Subcutaneous abdominal adipose tissue (tissue), 5 donors: Measurements from ENCODE around the gene RFK.
"Not testable (repeated sequence)": the region's sequence is repeated elsewhere in the genome, so short reads cannot be mapped to it uniquely, and the experiment has no call there.

ENCODE experiments used
- H3K27ac ChIP-seq: one replicate; pipeline ENCODE4 v1.7.0; 2013; ENCODE audit warnings: low read depth, mild to moderate bottlenecking, inconsistent platforms, low read length, moderate library complexity
- H3K27me3 ChIP-seq, 5 donors: one replicate each; pipeline ENCODE4 v1.7.0; 2013; ENCODE audit warnings: low read length in 5 of 5, inconsistent platforms in 1 of 5; ENCODE audit not compliant: control insufficient read depth in 5 of 5, insufficient read depth in 4 of 5
- H3K36me3 ChIP-seq, 5 donors: one replicate each; pipeline ENCODE4 v1.7.0; 2013; ENCODE audit warnings: low read length in 5 of 5; ENCODE audit not compliant: control insufficient read depth in 5 of 5, insufficient read depth in 5 of 5
- H3K4me1 ChIP-seq, 5 donors: one replicate each; pipeline ENCODE4 v1.7.0; 2013; ENCODE audit warnings: low read length in 5 of 5, mild to moderate bottlenecking in 3 of 5, moderate library complexity in 1 of 5; ENCODE audit not compliant: control insufficient read depth in 5 of 5, insufficient read depth in 5 of 5
- H3K4me3 ChIP-seq, 5 donors: one replicate each; pipeline ENCODE4 v1.7.0; 2013; ENCODE audit warnings: low read length in 5 of 5, low read depth in 1 of 5
- H3K9ac ChIP-seq, 5 donors: one replicate each; pipeline ENCODE4 v1.7.0; 2013; ENCODE audit warnings: low read length in 5 of 5, mild to moderate bottlenecking in 4 of 5, moderate library complexity in 3 of 5
- H3K9me3 ChIP-seq, 5 donors: one replicate each; pipeline ENCODE4 v1.7.0; 2013; ENCODE audit warnings: low read length in 5 of 5; ENCODE audit not compliant: control insufficient read depth in 5 of 5
- donor health status: healthy.
- donor health status: healthy.
- donor health status: healthy.
- donor health status: healthy.
- donor health status: healthy.

Gene RFK

DNA sequence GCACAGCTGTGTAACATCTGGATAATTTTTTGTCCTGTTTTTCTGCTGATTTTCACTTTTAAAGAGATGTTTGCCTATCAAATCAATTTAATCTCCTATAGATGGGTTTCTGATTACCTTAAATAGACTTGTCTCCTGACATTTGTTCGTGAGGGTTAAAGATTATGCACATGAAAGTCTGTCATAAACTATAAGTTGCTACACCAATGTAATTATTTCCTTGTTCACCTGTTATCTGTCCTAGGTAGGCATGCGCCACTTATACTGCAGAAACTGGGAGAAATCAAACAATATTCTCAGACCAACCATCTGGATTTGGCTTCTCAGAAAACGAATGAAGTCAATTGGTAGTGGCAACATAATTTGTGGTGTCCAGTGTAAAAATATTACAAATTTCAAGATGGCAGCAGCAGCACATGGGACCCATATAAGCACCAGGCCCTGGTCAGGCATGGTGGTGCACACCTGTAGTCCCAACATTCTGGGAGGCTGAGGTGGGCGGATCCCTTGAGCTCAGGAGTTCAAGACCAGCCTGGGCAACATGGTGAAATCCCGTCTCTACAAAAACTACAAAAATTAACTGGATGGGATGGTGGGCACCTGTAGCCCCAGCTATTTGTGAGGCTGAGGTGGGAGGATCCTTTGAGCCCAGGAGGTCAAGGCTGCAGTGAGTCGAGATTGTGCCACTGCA lies 20.3 kb downstream of the RFK start:
- Histone ChIP-seq H3K9ac (no peak overlapping the region), H3K27ac (no peak overlapping the region), H3K36me3 (no peaks in the 10 kb centered on the region), H3K27me3 (no peaks in the 10 kb centered on the region), H3K4me3 (no peak overlapping the region), H3K4me1 (peaks cover 9 to 19% (median 14%) of the 10 kb centered on the region in 5 donors), H3K9me3 (no peaks in the 10 kb centered on the region)

DNA sequence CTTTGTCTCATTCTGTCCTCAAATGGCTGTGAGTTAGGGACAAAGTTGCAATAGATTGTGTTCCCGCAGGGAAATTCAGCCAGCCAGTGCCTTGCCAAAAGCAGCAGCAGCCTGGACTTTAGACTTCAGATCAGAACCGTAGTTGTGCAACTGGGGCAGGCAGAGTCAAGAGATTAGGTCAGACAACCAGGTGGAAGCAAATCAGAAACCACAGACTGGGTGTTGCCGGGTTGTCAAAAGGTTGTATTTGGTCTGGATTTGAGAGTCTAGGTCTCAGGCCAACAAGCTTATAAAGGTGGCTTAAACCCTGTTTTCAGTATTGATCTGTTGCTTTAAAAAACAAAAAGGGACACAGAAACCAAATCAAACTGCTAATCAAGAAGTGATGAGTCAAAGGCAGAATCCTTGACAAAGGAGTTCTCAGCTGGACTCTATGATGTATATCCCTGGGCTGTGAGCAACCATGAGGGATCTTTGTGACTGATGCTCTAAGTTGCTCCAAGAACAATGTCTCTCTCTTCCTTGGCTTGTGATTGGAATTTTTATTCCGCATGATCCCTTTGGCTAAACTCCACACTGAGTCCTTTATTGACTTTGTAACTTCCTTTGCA lies 20.9 kb downstream of the RFK start:
- no peak overlapping the region for H3K27ac ChIP-seq
- peaks cover 9 to 19% (median 14%) of the 10 kb centered on the region in 5 donors for H3K4me1 ChIP-seq
- no peaks in the 10 kb centered on the region for H3K36me3 ChIP-seq
- no peak overlapping the region for H3K9ac ChIP-seq
- H3K4me3 ChIP-seq: no peak overlapping the region
- no peaks in the 10 kb centered on the region for H3K27me3 ChIP-seq
- H3K9me3 ChIP-seq: no peaks in the 10 kb centered on the region

DNA sequence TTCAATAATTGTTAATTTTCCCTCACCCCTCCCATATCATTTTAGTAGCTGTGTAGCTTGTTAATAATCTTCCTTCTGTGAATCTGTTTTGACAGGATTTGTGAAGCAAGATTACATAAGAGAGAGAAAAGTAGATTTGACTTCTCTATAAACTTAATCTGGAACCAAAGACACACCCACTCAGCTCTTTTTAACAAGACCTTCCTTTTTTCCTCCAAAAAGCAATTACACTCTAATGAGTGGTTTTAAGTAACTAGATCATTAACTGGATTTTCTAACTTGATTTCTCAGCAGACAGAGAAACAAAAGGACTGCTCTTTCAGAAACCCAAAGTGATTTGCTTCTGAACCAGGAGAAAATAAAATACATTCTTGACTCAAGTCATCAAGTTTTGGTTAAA lies 21.9 kb downstream of the RFK start:
- Histone ChIP-seq H3K4me3 (no peak overlapping the region), H3K9ac (no peak overlapping the region), H3K36me3 (no peaks in the 10 kb centered on the region), H3K27ac (no peak overlapping the region), H3K4me1 (peaks cover 9 to 19% (median 14%) of the 10 kb centered on the region in 5 donors), H3K9me3 (no peaks in the 10 kb centered on the region), H3K27me3 (no peaks in the 10 kb centered on the region)

DNA sequence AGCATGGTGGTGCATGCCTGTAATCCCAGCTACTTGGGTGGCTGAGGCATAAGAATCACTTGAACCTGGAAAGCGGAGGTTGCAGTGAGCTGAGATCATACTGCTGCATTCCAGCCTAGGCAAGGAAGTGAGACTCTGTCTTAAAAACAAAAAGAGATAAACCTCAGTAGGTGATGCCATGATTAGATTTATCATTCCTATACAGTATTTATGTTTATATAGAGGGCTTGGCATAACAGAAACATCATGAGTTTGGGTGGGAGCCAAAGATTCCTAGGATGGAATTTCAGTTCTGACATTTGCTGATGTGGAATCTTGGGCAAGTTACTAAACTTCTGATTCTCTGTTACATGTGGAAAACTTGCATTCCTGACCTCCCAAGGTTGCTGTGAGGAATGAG lies 22.3 kb downstream of the RFK start:
- H3K27ac ChIP-seq: no peak overlapping the region

DNA sequence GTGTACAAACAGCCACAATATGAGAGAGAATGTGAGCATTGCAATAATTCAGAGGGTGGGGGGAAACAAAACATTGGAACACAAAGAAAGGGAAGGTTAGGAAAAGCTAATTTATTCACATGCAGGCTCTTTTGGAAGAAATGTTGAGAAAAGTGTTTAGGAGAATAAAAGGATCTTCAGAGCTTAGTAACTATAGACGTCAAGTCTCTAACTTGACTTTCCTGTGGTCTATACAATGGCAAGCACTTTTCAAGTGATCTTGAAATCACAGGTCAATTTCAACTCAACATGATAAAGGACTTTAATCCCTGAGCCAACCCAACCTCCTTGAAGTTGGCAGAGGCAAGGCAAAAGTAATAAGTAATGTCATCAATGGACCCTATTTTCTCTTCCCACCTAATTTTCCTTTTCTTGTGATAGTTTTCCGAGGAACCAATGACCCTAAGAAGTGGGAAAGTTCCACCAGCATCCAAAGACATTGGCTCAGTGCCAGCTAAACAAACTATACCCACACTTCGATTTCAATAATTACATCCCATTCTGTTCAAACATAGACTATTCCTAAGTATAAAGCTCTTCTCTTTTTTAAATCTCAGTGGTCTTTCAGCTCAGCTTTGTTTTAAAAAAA lies 23.7 kb downstream of the RFK start:
- no peak overlapping the region for H3K27ac ChIP-seq
- H3K36me3 ChIP-seq: no peaks in the 10 kb centered on the region
- peaks cover 9 to 19% (median 14%) of the 10 kb centered on the region in 5 donors for H3K4me1 ChIP-seq
- H3K9ac ChIP-seq: no peak overlapping the region
- H3K9me3 ChIP-seq: no peaks in the 10 kb centered on the region
- no peak overlapping the region for H3K4me3 ChIP-seq
- no peaks in the 10 kb centered on the region for H3K27me3 ChIP-seq

More for the DNA sequence above, 22.3 kb downstream of the RFK start:
- H3K9me3 ChIP-seq: no peaks in the 10 kb centered on the region
- H3K4me3 ChIP-seq: no peak overlapping the region
- H3K9ac ChIP-seq: no peak overlapping the region
- H3K27me3 ChIP-seq: no peaks in the 10 kb centered on the region
- no peaks in the 10 kb centered on the region for H3K36me3 ChIP-seq
- peaks cover 9 to 19% (median 14%) of the 10 kb centered on the region in 5 donors for H3K4me1 ChIP-seq

DNA sequence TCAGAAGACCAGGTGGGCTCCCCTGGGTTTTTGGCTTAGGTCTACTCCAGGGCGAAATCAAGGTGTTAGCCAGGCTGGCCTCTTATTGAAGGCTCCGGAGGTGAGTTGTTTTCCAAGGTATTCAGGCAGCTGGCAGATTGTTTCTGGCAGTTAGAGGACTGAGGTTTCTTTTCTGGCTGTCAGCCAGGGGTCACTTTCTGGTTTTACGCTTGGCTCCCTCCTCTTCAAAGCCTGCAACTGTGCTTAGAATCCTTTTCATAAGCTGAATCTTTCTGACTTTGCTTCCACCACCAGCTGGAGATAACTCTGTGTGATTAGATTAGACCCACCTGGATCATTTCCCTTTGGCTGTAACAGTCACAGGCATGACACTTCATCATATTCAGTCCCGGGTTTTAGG lies 24.6 kb downstream of the RFK start:
- H3K36me3 ChIP-seq: no peaks in the 10 kb centered on the region
- H3K27ac ChIP-seq: no peak overlapping the region
- no peaks in the 10 kb centered on the region for H3K9me3 ChIP-seq
- peaks cover 5 to 14% (median 12%) of the 10 kb centered on the region in 5 donors for H3K4me1 ChIP-seq
- H3K4me3 ChIP-seq: no peak overlapping the region
- no peak overlapping the region for H3K9ac ChIP-seq
- no peaks in the 10 kb centered on the region for H3K27me3 ChIP-seq

DNA sequence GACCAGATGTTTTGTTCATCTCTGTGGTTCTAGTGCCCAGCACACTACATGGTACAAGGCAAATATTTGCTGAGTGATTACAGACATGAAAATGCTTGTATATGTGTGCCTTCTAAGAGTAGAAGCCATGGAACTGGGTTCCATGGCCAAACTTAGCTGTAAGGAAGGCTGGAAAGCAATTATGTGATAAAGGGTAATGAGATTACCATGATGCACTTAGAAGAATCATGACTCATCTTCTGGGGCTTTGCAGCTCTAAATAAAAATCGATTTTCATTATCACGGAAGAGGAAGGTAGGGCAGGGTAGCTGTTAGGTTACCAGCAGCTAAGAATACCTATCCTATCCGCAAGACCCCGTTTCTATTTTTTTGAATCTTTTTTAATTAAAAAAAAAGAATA lies 28.0 kb downstream of the RFK start:
- Histone ChIP-seq H3K9ac (no peak overlapping the region), H3K27me3 (no peaks in the 10 kb centered on the region), H3K4me3 (no peak overlapping the region), H3K4me1 (no peaks in the 10 kb centered on the region), H3K27ac (no peak overlapping the region), H3K36me3 (no peaks in the 10 kb centered on the region), H3K9me3 (no peaks in the 10 kb centered on the region)

DNA sequence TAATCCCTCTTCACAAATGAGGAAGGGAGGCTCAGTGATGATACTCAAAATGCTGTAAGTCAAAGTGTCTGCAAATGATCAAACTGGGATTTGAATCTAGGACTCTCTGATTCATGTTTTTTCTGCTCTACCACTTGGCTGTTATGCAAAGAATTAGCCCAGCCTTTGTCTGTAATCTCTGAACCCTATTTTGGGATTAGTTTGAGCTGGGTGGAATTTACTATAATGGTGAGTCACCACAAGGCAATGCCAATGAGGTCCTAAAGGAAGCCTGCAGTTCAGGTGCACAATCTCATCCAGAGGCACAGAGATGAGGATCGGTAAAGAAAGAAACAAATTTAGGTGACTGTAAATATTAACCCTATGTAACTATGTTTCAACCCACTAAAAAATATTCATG lies 29.2 kb downstream of the RFK start:
- no peak overlapping the region for H3K9ac ChIP-seq

DNA sequence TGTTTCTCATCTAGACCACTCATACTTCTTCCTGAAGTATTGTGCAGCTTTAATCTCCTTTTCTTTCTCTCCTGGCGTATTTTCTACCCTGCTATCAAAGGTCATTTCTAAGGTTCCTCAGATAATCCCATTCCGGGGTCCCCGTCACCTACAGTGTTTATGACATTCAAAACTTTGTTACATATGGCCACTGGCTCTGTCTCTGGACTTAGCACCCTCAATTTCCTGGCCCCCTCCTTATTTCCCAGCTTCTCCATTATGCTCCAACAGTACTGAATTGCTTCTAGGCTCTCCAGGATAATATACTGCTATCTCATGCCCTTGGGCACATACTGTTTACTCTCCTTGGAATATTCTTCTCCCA lies 31.2 kb downstream of the RFK start:
- Histone ChIP-seq H3K4me1 (no peaks in the 10 kb centered on the region), H3K27ac (no peak overlapping the region), H3K9ac (no peak overlapping the region), H3K36me3 (no peaks in the 10 kb centered on the region), H3K9me3 (no peaks in the 10 kb centered on the region), H3K27me3 (no peaks in the 10 kb centered on the region), H3K4me3 (no peak overlapping the region)

More for the DNA sequence above, 29.2 kb downstream of the RFK start:
- no peaks in the 10 kb centered on the region for H3K36me3 ChIP-seq
- H3K9me3 ChIP-seq: no peaks in the 10 kb centered on the region
- no peaks in the 10 kb centered on the region for H3K27me3 ChIP-seq
- H3K4me3 ChIP-seq: no peak overlapping the region
- no peaks in the 10 kb centered on the region for H3K4me1 ChIP-seq
- H3K27ac ChIP-seq: no peak overlapping the region

DNA sequence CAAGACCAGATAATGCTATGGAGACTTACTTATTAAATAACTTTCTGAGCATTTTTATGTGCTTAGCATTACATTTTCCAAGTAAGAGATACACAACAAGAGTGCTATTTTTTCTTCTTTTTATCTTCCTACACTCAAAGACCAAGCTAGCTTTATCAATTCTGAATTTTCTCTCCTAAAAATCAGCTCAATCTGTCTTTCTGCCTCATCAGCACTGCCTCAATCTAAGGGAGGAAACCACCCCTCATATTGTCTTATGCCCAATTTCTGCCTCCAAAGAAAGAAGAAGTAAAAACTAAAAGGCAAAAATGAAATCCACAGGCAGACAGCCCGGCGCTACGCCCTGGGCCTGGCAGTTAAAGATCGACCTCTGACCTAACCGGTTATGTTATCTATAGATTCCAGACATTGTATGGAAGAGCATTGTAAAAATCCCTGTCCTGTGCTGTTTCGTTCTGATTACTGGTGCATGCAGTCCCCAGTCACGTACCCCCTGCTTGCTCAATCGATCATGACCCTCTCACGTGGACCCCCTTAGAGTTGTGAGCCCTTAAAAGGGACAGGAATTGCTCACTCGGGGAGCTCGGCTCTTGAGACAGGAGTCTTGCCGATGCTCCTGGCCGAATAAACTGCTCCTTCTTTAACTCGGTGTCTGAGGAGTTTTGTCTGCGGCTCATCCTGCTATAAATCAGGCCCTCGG lies 31.7 kb downstream of the RFK start:
- not testable (repeated sequence) for H3K4me3 ChIP-seq, H3K4me1 ChIP-seq, H3K27me3 ChIP-seq, H3K27ac ChIP-seq, H3K9ac ChIP-seq, H3K36me3 ChIP-seq, H3K9me3 ChIP-seq
